K562 (cell line): ENCODE results near the gene IGFBP4.

ENCODE experiments used
- POLR3G ChIP-seq: IDR thresholded peaks from 2 replicates; pipeline ENCODE4 v1.6.1; 2011; ENCODE audit not compliant: insufficient read length, insufficient replicate concordance; ENCODE audit errors: extremely low read depth
- YY1 ChIP-seq, 3 experiments: IDR thresholded peaks; 2 replicates each; pipeline ENCODE4 v1.6.1; 2011; ENCODE audit warnings: low read length in 2 of 3, mild to moderate bottlenecking in 2 of 3, moderate library complexity in 2 of 3, borderline replicate concordance in 1 of 3, control low read depth in 1 of 3, low read depth in 1 of 3; ENCODE audit not compliant: insufficient read depth in 3 of 3, insufficient replicate concordance in 2 of 3, control insufficient read depth in 1 of 3, insufficient read length in 1 of 3; ENCODE audit errors: extremely low read depth in 1 of 3
- ZNF707 ChIP-seq: fragments of 250-450 bp; sonication (Bioruptor Pico); conservative IDR thresholded peaks from 2 replicates; pipeline ENCODE4 v1.8.0; 2022; ENCODE audit warnings: inconsistent platforms, mild to moderate bottlenecking, moderate library complexity
- TF ChIP-seq, protein P1 (sequence below): sonication (generic); formaldehyde crosslinking; IDR thresholded peaks from 2 replicates; pipeline ENCODE4 v1.8.0; 2022; ENCODE audit warnings: mild to moderate bottlenecking, low read depth, missing genetic modification reagents

DNA sequence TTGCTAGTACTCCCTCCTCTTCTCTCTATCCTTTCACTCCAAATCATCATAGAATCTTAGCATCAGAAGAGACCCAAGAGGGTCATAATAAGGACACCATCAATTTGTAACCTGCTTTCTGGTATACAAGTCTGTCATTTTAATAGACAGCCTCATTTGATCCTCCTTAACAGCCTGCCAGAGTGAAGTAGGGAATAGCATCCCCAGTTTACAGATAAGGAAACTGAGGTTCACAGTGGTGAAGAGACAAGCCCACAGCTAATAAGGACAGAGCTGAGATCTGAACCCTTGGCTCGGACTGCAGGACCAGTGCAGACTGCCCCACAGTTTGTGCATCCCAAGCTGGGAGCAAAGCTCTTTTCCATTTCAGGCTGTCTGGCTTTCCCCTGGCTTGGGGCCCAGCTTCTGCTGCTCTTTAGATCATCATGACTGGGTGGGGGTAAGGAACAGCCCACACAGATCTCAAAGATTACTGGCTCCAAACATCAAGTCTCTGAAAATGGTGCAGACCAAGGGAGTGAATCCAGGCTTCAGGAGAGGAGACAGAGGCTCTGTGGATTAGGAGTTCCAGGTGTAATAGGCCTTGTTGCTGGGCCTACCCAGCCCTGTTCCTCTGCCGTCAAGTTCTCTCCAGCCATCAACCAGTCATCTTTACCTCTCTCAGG is 10.3 kb upstream of the IGFBP4 start:
- TF ChIP-seq YY1 (IDR thresholded peaks at IDR 0.05; ENCODE audit: borderline replicate concordance in 1 of 3, control insufficient read depth in 1 of 3, extremely low read depth in 1 of 3, insufficient read depth in 3 of 3, insufficient read length in 1 of 3, insufficient replicate concordance in 2 of 3, low read depth in 1 of 3, low read length in 2 of 3): no peak
- TF ChIP-seq POLR3G: no peak
- no peak for TF ChIP-seq ZNF707 (CRISPR knock-in tag)
- TF ChIP-seq, protein P1, sequence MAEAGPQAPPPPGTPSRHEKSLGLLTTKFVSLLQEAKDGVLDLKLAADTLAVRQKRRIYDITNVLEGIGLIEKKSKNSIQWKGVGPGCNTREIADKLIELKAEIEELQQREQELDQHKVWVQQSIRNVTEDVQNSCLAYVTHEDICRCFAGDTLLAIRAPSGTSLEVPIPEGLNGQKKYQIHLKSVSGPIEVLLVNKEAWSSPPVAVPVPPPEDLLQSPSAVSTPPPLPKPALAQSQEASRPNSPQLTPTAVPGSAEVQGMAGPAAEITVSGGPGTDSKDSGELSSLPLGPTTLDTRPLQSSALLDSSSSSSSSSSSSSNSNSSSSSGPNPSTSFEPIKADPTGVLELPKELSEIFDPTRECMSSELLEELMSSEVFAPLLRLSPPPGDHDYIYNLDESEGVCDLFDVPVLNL (CRISPR knock-in tag): no peak
